Putamen (tissue), 1 donor: Measurements from ENCODE around the gene ATF6.
"Not testable (repeated sequence)": the region's sequence is repeated elsewhere in the genome, so short reads cannot be mapped to it uniquely, and the experiment has no call there.

Experiments used
- DNase-seq: peaks from one replicate; pipeline ENCODE4 v3.0.0-alpha.2; 2016; ENCODE audit warnings: low spot score

ATF6 gene

GRCh38 chr1:161735837-161736236, 30.3 kb upstream of the ATF6 start:
- DNase-seq: no peak

- DNase-seq: no peak
Observed at GRCh38 chr1:161736335-161736969, 29.7 kb upstream of the ATF6 start.

- DNase-seq: no peak
Observed at GRCh38 chr1:161737625-161738024, 28.5 kb upstream of the ATF6 start.

- no peak for DNase-seq
Observed at GRCh38 chr1:161738627-161739287, 27.4 kb upstream of the ATF6 start.

GRCh38 chr1:161739865-161740566, 26.1 kb upstream of the ATF6 start:
- no peak for DNase-seq

GRCh38 chr1:161740921-161741320, 25.2 kb upstream of the ATF6 start:
- no peak for DNase-seq

- DNase-seq: no peak
Observed at GRCh38 chr1:161743231-161743630, 22.9 kb upstream of the ATF6 start.

GRCh38 chr1:161747801-161748200, 18.3 kb upstream of the ATF6 start:
- DNase-seq: no peak

GRCh38 chr1:161749509-161750407, 16.4 kb upstream of the ATF6 start, which contains the start of gene DUSP12:
Gene DUSP12, plus strand, starts transcription at chr1:161749786. Its CDS starts 16 bp downstream, at chr1:161749802.
- peak; percentile 94 for DNase-seq

- DNase-seq: no peak
Observed at GRCh38 chr1:161763522-161764098, 2.5 kb upstream of the ATF6 start.

GRCh38 chr1:161768461-161768860, 2.3 kb downstream of the ATF6 start:
- DNase-seq: no peak

- DNase-seq: no peak
Observed at GRCh38 chr1:161768986-161769672, 3.0 kb downstream of the ATF6 start.

- DNase-seq: not testable (repeated sequence)
Observed at GRCh38 chr1:161769673-161770045, 3.5 kb downstream of the ATF6 start.

GRCh38 chr1:161770250-161770649, 4.1 kb downstream of the ATF6 start:
- DNase-seq: no peak

- DNase-seq: no peak
Observed at GRCh38 chr1:161771161-161771560, 5.0 kb downstream of the ATF6 start.

- DNase-seq: no peak
Observed at GRCh38 chr1:161771973-161772372, 5.9 kb downstream of the ATF6 start.

- no peak for DNase-seq
Observed at GRCh38 chr1:161772397-161772796, 6.3 kb downstream of the ATF6 start.

GRCh38 chr1:161773791-161774190, 7.7 kb downstream of the ATF6 start:
- DNase-seq: no peak

- no peak for DNase-seq
Observed at GRCh38 chr1:161777261-161777660, 11.1 kb downstream of the ATF6 start.

- no peak for DNase-seq
Observed at GRCh38 chr1:161778522-161778921, 12.4 kb downstream of the ATF6 start.

GRCh38 chr1:161779393-161779792, 13.3 kb downstream of the ATF6 start:
- no peak for DNase-seq
